PFSK-1 (cell line): Measurements from ENCODE around the gene THBD.

Experiments used
- FOXP2 ChIP-seq: optimal IDR thresholded peaks from 2 replicates; pipeline ENCODE3; 2011; ENCODE audit warnings: borderline replicate concordance, control low read depth, inconsistent platforms; ENCODE audit not compliant: insufficient read depth; ENCODE audit errors: extremely low read length, extremely low read depth
- POLR2AphosphoS5 ChIP-seq: IDR thresholded peaks from 2 replicates; pipeline ENCODE4 v1.6.1; 2012; ENCODE audit warnings: low read depth, mild to moderate bottlenecking, control low read depth, low read length, moderate library complexity
- REST ChIP-seq, 2 experiments: IDR thresholded peaks; 2 replicates each; pipeline versions ENCODE4 v1.6.1 to v1.8.0; 2011 to 2012; ENCODE audit warnings: low read depth in 2 of 2, low read length in 2 of 2, control low read depth in 1 of 2, inconsistent platforms in 1 of 2, mild to moderate bottlenecking in 1 of 2, moderate library complexity in 1 of 2; ENCODE audit not compliant: insufficient read depth in 1 of 2
- SIN3A ChIP-seq: IDR thresholded peaks from 2 replicates; pipeline ENCODE4 v1.6.1; 2012; ENCODE audit warnings: mild to moderate bottlenecking, low read length, moderate library complexity, borderline replicate concordance; ENCODE audit not compliant: insufficient read depth
- TAF1 ChIP-seq: IDR thresholded peaks from 2 replicates; pipeline ENCODE4 v1.6.1; 2012; ENCODE audit warnings: low read length, control low read depth, borderline replicate concordance; ENCODE audit not compliant: insufficient read depth

THBD gene

GRCh38 chr20:23063168-23063567, 13.7 kb upstream of the THBD start:
- TF ChIP-seq POLR2AphosphoS5 = no peak
- no peak for TF ChIP-seq REST (IDR thresholded peaks at IDR 0.05; ENCODE audit: insufficient read depth in 1 of 2, low read depth in 2 of 2, low read length in 2 of 2)
- no peak for TF ChIP-seq FOXP2
- no peak for TF ChIP-seq TAF1
- TF ChIP-seq SIN3A = no peak

DNA sequence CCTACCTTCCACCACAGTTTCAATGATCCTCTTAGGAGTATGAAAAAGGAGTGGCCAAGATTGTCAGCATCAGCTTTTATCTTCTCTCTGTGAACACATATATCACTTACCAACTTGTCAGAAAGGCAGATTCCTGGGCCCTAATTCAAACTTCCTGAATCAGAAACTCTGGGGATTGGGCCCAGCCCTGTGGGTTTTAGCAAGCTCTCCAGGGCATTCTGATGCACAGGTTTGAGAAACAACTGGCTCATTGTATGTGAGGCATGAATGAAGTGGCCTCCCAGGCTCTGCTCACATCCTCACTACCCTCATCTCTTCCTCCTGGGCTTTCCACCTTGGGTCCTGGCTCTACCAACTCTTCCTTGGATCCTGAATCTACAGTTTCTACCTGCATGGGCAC, 13.2 kb upstream of the THBD start:
- TF ChIP-seq REST (IDR thresholded peaks at IDR 0.05; ENCODE audit: insufficient read depth in 1 of 2, low read depth in 2 of 2, low read length in 2 of 2) (no peak), POLR2AphosphoS5 (no peak), FOXP2 (no peak), SIN3A (no peak)

GRCh38 chr20:23061734-23062561, 12.5 kb upstream of the THBD start:
- no peak for TF ChIP-seq REST (IDR thresholded peaks at IDR 0.05; ENCODE audit: insufficient read depth in 1 of 2, low read depth in 2 of 2, low read length in 2 of 2)
- no peak for TF ChIP-seq TAF1
- TF ChIP-seq POLR2AphosphoS5 = no peak
- TF ChIP-seq FOXP2 = no peak
- no peak for TF ChIP-seq SIN3A

GRCh38 chr20:23061262-23061661, 11.8 kb upstream of the THBD start:
- TF ChIP-seq SIN3A = no peak
- TF ChIP-seq FOXP2 = no peak
- TF ChIP-seq POLR2AphosphoS5 = no peak
- no peak for TF ChIP-seq REST (IDR thresholded peaks at IDR 0.05; ENCODE audit: insufficient read depth in 1 of 2, low read depth in 2 of 2, low read length in 2 of 2)
- no peak for TF ChIP-seq TAF1
